Measurements from ENCODE around the gene NRL.

The NRL gene

DNA sequence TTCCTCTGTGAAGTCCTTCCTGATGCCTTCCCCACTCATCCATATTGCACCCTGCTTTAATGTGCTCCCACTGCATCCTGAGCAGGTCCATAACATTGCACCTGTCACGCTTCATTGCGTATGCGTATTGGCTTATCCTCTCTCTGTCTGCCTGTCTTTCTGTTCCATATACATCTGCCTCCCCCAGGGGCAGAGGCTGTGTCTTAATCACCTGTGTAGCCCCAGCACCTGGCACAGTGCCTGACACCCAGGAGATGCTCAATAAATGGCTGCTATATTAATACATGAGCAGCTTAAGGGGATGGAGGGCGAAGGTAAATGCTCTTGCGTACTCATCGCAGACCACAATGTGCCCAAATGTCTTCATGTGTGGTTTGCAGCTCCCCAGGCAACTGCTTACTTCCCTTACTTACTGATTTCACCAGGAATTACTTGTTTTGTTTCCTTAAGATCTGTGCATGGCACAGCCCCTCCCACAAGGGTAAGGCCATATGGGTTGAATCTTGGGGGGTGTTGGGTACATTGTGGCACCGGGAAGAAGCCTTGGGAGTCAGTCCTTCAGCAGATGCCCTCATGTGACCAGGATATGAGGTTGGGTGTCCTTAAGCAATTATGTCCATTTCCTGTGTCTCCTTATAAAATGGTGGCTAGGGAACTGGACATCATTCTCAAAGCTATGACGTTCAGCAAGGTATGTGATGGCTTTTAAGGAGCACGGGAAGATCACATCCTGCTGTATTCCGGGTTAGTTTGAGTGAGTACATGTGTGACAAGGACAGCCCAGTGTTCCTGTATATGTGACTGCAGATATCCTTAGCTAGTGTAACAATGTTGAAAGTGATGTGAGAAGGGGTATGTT lies 44.2 kb downstream of the NRL start:
- no peak overlapping the region for H3K4me3 ChIP-seq (ENCODE audit: low read length, poor library complexity, severe bottlenecking)
- no peaks in the 10 kb centered on the region for H3K4me1 ChIP-seq (ENCODE audit: insufficient read depth, low read length, poor library complexity, severe bottlenecking)
- TF ChIP-seq, protein P1, sequence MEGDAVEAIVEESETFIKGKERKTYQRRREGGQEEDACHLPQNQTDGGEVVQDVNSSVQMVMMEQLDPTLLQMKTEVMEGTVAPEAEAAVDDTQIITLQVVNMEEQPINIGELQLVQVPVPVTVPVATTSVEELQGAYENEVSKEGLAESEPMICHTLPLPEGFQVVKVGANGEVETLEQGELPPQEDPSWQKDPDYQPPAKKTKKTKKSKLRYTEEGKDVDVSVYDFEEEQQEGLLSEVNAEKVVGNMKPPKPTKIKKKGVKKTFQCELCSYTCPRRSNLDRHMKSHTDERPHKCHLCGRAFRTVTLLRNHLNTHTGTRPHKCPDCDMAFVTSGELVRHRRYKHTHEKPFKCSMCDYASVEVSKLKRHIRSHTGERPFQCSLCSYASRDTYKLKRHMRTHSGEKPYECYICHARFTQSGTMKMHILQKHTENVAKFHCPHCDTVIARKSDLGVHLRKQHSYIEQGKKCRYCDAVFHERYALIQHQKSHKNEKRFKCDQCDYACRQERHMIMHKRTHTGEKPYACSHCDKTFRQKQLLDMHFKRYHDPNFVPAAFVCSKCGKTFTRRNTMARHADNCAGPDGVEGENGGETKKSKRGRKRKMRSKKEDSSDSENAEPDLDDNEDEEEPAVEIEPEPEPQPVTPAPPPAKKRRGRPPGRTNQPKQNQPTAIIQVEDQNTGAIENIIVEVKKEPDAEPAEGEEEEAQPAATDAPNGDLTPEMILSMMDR (conservative IDR thresholded peaks at IDR 0.05; ENCODE audit: low read length) = no peak
- no peak for TF ChIP-seq EZH2phosphoT487 (IDR thresholded peaks at IDR 0.05; ENCODE audit: borderline replicate concordance)
- no peaks in the 10 kb centered on the region for H3K79me2 ChIP-seq (ENCODE audit: insufficient read depth, low read length)
- no peaks in the 10 kb centered on the region for H3F3A ChIP-seq (ENCODE audit: low read depth)
- no peaks in the 10 kb centered on the region for H3K36me3 ChIP-seq (ENCODE audit: insufficient read depth, low read length)
- H3K9me3 ChIP-seq (ENCODE audit: insufficient read depth, low read depth, low read length) = no peaks in the 10 kb centered on the region
- no peak overlapping the region for H2AFZ ChIP-seq (ENCODE audit: low read length)
- no peaks in the 10 kb centered on the region for H4K20me1 ChIP-seq (ENCODE audit: insufficient read depth, low read length, poor library complexity, severe bottlenecking)
- H3K27me3 ChIP-seq (ENCODE audit: insufficient read depth, low read length, poor library complexity, severe bottlenecking) = no peaks in the 10 kb centered on the region
- H3K9ac ChIP-seq (ENCODE audit: low read depth, low read length, poor library complexity, severe bottlenecking) = no peak overlapping the region
- H3K4me2 ChIP-seq (ENCODE audit: low read depth, low read length, poor library complexity, severe bottlenecking) = no peak overlapping the region
- H3K9me2 ChIP-seq (replicated peaks; ENCODE audit: low read depth, low read length) = no peaks in the 10 kb centered on the region

DNA sequence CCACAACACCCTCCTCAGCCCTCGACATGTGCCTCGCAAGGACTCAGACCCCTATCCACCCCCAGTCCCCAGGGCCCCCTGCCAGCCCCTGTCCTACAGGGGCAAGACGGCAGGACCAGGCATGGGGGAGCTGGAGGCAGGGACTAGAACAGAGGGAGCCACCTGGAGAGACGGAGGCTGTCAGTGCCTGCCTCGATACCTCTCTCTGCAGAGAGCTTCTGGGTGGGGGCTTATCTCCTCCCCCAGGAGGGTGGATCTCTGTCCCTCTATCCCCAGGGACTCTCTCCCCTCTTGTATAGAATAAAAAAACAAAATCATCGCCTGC lies 45.4 kb downstream of the NRL start:
- Histone ChIP-seq H3K79me2 (ENCODE audit: insufficient read depth, low read length) (no peaks in the 10 kb centered on the region), H3K9me3 (ENCODE audit: insufficient read depth, low read depth, low read length) (no peaks in the 10 kb centered on the region), H4K20me1 (ENCODE audit: insufficient read depth, low read length, poor library complexity, severe bottlenecking) (no peaks in the 10 kb centered on the region), H2AFZ (ENCODE audit: low read length) (no peak overlapping the region), H3K4me2 (ENCODE audit: low read depth, low read length, poor library complexity, severe bottlenecking) (no peak overlapping the region), H3K4me1 (ENCODE audit: insufficient read depth, low read length, poor library complexity, severe bottlenecking) (no peaks in the 10 kb centered on the region), H3K9ac (ENCODE audit: low read depth, low read length, poor library complexity, severe bottlenecking) (no peak overlapping the region), H3K9me2 (replicated peaks; ENCODE audit: low read depth, low read length) (no peaks in the 10 kb centered on the region), H3K27me3 (ENCODE audit: insufficient read depth, low read length, poor library complexity, severe bottlenecking) (no peaks in the 10 kb centered on the region), H3K4me3 (ENCODE audit: low read length, poor library complexity, severe bottlenecking) (no peak overlapping the region), H3F3A (ENCODE audit: low read depth) (no peaks in the 10 kb centered on the region), H3K36me3 (ENCODE audit: insufficient read depth, low read length) (no peaks in the 10 kb centered on the region)
- TF ChIP-seq EZH2phosphoT487 (IDR thresholded peaks at IDR 0.05; ENCODE audit: borderline replicate concordance) = no peak
- TF ChIP-seq, protein P1 (conservative IDR thresholded peaks at IDR 0.05; ENCODE audit: low read length) = no peak

DNA sequence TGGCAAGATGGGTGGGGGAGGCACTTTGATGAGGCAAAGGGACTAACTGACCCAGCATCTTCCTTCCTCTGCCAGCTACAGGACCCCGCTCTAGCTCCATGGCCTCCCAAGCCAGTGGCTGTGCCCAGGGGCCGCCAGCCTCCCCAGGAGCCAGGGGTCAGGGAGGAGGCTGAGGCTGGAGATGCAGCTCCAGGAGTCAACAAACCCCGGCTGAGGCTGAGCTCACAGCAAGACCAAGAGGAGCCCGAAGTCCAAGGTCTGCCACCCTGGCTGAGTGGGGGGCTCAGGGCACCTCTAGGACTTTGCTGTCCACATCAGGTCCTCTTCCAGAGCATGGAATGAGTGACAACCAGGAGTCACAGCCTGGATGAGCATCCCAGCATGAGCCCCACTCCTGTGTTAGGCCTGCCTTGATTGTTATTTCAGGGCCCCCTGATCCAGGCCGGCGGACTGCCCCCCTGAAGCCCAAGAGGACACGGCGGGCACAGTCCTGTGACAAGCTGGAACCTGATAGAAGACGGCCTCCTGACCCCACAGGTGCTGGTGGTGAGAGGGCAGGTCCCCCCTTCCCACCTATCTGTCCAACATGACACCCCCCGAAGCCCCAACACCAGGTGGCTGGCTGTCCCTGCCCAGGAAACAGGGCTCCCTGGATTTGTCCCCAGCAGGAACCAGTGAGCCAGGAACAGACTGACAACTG lies 45.9 kb downstream of the NRL start:
- Histone ChIP-seq H3K9me2 (replicated peaks; ENCODE audit: low read depth, low read length) (no peaks in the 10 kb centered on the region), H3K27me3 (ENCODE audit: insufficient read depth, low read length, poor library complexity, severe bottlenecking) (no peaks in the 10 kb centered on the region), H3K4me1 (ENCODE audit: insufficient read depth, low read length, poor library complexity, severe bottlenecking) (no peaks in the 10 kb centered on the region), H4K20me1 (ENCODE audit: insufficient read depth, low read length, poor library complexity, severe bottlenecking) (no peaks in the 10 kb centered on the region), H3K79me2 (ENCODE audit: insufficient read depth, low read length) (no peaks in the 10 kb centered on the region), H3K4me2 (ENCODE audit: low read depth, low read length, poor library complexity, severe bottlenecking) (no peak overlapping the region), H3K36me3 (ENCODE audit: insufficient read depth, low read length) (no peaks in the 10 kb centered on the region), H3F3A (ENCODE audit: low read depth) (no peaks in the 10 kb centered on the region), H2AFZ (ENCODE audit: low read length) (no peak overlapping the region), H3K9me3 (ENCODE audit: insufficient read depth, low read depth, low read length) (no peaks in the 10 kb centered on the region), H3K4me3 (ENCODE audit: low read length, poor library complexity, severe bottlenecking) (no peak overlapping the region), H3K9ac (ENCODE audit: low read depth, low read length, poor library complexity, severe bottlenecking) (no peak overlapping the region)
- TF ChIP-seq, protein P1 (conservative IDR thresholded peaks at IDR 0.05; ENCODE audit: low read length) = no peak
- no peak for TF ChIP-seq EZH2phosphoT487 (IDR thresholded peaks at IDR 0.05; ENCODE audit: borderline replicate concordance)
